ENCODE data around the gene KCNMB1.

The KCNMB1 gene

DNA sequence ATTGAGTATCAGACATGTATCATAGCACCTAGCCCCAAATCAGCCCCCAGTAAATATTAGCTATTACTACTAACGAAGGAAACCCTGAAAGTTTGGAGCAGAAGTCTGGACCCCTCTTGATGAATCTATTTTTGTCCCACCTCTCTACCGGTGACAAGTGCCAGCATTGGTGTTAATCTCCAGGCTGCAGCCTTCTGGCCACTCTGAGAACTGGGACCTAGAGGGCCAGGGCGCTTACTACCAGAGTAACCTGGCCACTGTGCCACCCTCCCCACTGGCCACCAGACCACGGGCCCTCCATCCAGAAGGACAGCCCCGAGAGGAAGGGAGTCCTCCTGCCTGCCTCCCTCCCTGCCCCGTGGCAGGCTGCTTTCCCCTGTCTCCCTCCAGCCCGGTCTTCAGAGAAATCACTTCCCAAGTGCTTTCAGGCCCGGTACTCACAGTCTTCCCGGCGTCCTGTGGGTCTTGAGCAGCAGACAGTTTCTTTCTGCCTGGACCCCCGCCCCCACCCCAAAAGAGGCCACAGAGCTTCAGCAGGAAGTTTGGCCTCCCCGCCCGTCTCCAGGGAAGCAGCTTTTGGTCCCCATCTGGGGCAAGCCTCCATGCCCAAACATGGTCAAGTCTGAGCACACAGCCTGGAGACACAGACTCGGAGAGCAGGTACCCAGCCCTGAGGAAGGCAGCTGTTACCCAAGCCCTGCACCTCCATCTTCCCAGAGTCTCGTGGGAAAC lies at the start of gene KCNMB1:
KCNMB1 (minus strand) TSS at position 550 of the 732 bp plus-strand sequence. CDS start 3,920 bp downstream, outside the sequence.
- Histone ChIP-seq H3K4me3 (ENCODE audit: low read depth in 1 of 2, low read length in 2 of 2) (peak within 1 kb of the TSS; percentile 55 to 61), H3K36me3 (ENCODE audit: control insufficient read depth in 1 of 2, insufficient read depth in 2 of 2, low read length in 2 of 2) (no peaks in the 10 kb centered on the region), H3K27ac (ENCODE audit: low read length) (peak within 1 kb of the TSS; percentile 75), H3K27me3 (ENCODE audit: low read depth, low read length) (no peaks in the 10 kb centered on the region), H3K4me1 (ENCODE audit: control insufficient read depth in 1 of 2, insufficient read depth in 2 of 2, low read length in 2 of 2) (peaks cover 0 to 15% of the 10 kb centered on the region in 2 donors), H3K9me3 (ENCODE audit: control insufficient read depth in 1 of 2, low read length in 2 of 2) (no peaks in the 10 kb centered on the region)

GRCh38 chr5:170438581-170438980 lies 49.4 kb upstream of the KCNMB1 start:
- no peak overlapping the region for H3K27ac ChIP-seq (ENCODE audit: low read length)
- no peaks in the 10 kb centered on the region for H3K9me3 ChIP-seq (ENCODE audit: control insufficient read depth in 1 of 2, low read length in 2 of 2)
- no peaks in the 10 kb centered on the region for H3K36me3 ChIP-seq (ENCODE audit: control insufficient read depth in 1 of 2, insufficient read depth in 2 of 2, low read length in 2 of 2)
- no peaks in the 10 kb centered on the region for H3K4me1 ChIP-seq (ENCODE audit: control insufficient read depth in 1 of 2, insufficient read depth in 2 of 2, low read length in 2 of 2)
- H3K27me3 ChIP-seq (ENCODE audit: low read depth, low read length) = no peaks in the 10 kb centered on the region
- H3K4me3 ChIP-seq (ENCODE audit: low read depth in 1 of 2, low read length in 2 of 2) = no peak overlapping the region

- Histone ChIP-seq H3K36me3 (ENCODE audit: control insufficient read depth in 1 of 2, insufficient read depth in 2 of 2, low read length in 2 of 2) (no peaks in the 10 kb centered on the region), H3K4me3 (ENCODE audit: low read depth in 1 of 2, low read length in 2 of 2) (no peak overlapping the region)
Observed at GRCh38 chr5:170437621-170438375, 48.6 kb upstream of the KCNMB1 start.

GRCh38 chr5:170436335-170436734 lies 47.2 kb upstream of the KCNMB1 start:
- Histone ChIP-seq H3K9me3 (ENCODE audit: control insufficient read depth in 1 of 2, low read length in 2 of 2) (no peaks in the 10 kb centered on the region), H3K27ac (ENCODE audit: low read length) (no peak overlapping the region), H3K27me3 (ENCODE audit: low read depth, low read length) (no peaks in the 10 kb centered on the region), H3K36me3 (ENCODE audit: control insufficient read depth in 1 of 2, insufficient read depth in 2 of 2, low read length in 2 of 2) (no peaks in the 10 kb centered on the region), H3K4me1 (ENCODE audit: control insufficient read depth in 1 of 2, insufficient read depth in 2 of 2, low read length in 2 of 2) (no peaks in the 10 kb centered on the region), H3K4me3 (ENCODE audit: low read depth in 1 of 2, low read length in 2 of 2) (no peak overlapping the region)

More at GRCh38 chr5:170437621-170438375, 48.6 kb upstream of the KCNMB1 start:
- Histone ChIP-seq H3K9me3 (ENCODE audit: control insufficient read depth in 1 of 2, low read length in 2 of 2) (no peaks in the 10 kb centered on the region), H3K27me3 (ENCODE audit: low read depth, low read length) (no peaks in the 10 kb centered on the region), H3K4me1 (ENCODE audit: control insufficient read depth in 1 of 2, insufficient read depth in 2 of 2, low read length in 2 of 2) (no peaks in the 10 kb centered on the region), H3K27ac (ENCODE audit: low read length) (no peak overlapping the region)

DNA sequence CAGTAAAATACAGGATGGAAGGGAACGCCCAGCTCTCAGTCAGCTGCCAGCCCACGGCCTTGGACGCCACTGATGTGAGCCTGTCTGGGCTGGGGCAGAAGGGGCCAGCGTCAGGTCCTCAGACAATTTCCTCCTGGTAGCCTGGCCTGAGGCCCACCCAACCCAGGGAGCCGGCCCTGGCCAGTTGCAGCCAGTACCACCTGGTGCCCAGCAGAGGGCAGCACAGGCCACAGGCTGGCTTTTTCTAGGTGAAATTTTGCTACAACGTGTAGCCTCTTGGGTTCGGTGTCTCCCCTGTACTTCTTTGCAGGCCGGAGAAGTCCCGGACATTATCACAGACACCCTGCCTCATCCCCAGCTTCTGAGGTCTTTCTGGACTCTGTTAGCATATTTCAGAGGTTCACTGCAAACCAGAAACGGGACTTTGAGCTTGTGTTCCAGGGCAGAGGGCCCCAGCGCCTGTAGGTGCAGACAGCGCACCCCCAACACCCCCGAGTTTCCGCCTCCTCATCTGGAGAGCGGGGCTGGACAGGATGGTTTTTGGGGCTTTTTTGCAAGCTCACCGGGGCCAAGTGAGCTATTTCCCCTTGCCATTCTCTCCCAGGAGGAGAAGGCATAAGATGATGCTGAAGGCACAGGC lies 45.9 kb upstream of the KCNMB1 start:
- Histone ChIP-seq H3K4me3 (ENCODE audit: low read depth in 1 of 2, low read length in 2 of 2) (no peak overlapping the region), H3K36me3 (ENCODE audit: control insufficient read depth in 1 of 2, insufficient read depth in 2 of 2, low read length in 2 of 2) (no peaks in the 10 kb centered on the region), H3K4me1 (ENCODE audit: control insufficient read depth in 1 of 2, insufficient read depth in 2 of 2, low read length in 2 of 2) (no peaks in the 10 kb centered on the region), H3K27me3 (ENCODE audit: low read depth, low read length) (no peaks in the 10 kb centered on the region), H3K9me3 (ENCODE audit: control insufficient read depth in 1 of 2, low read length in 2 of 2) (no peaks in the 10 kb centered on the region), H3K27ac (ENCODE audit: low read length) (no peak overlapping the region)

- Histone ChIP-seq H3K27me3 (ENCODE audit: low read depth, low read length) (no peaks in the 10 kb centered on the region), H3K4me1 (ENCODE audit: control insufficient read depth in 1 of 2, insufficient read depth in 2 of 2, low read length in 2 of 2) (no peaks in the 10 kb centered on the region), H3K27ac (ENCODE audit: low read length) (no peak overlapping the region), H3K36me3 (ENCODE audit: control insufficient read depth in 1 of 2, insufficient read depth in 2 of 2, low read length in 2 of 2) (no peaks in the 10 kb centered on the region), H3K9me3 (ENCODE audit: control insufficient read depth in 1 of 2, low read length in 2 of 2) (no peaks in the 10 kb centered on the region), H3K4me3 (ENCODE audit: low read depth in 1 of 2, low read length in 2 of 2) (no peak overlapping the region)
Observed at GRCh38 chr5:170432669-170433068, 43.5 kb upstream of the KCNMB1 start.

DNA sequence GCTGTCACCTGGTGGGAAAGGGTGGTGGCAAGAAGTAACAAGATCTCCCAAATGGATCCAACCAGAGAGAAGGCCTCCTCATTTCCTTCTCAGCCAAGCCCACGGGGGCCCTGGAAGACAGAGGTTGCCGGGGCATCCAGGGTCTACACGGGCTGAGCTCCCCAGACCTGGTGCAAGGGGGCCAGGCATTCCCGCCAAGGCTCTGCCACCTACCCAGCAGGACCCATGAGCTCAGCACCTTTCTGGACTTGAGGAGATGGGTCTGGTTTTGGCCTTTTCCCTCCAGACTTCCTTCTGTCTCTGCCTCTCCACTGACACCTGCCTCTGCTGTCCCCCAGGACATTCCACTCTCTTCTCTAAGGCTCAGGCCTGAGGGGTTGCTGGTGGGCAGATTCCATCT lies 42.4 kb upstream of the KCNMB1 start:
- no peaks in the 10 kb centered on the region for H3K36me3 ChIP-seq (ENCODE audit: control insufficient read depth in 1 of 2, insufficient read depth in 2 of 2, low read length in 2 of 2)
- no peaks in the 10 kb centered on the region for H3K27me3 ChIP-seq (ENCODE audit: low read depth, low read length)
- no peak overlapping the region for H3K27ac ChIP-seq (ENCODE audit: low read length)
- no peaks in the 10 kb centered on the region for H3K4me1 ChIP-seq (ENCODE audit: control insufficient read depth in 1 of 2, insufficient read depth in 2 of 2, low read length in 2 of 2)
- H3K9me3 ChIP-seq (ENCODE audit: control insufficient read depth in 1 of 2, low read length in 2 of 2) = no peaks in the 10 kb centered on the region
- no peak overlapping the region for H3K4me3 ChIP-seq (ENCODE audit: low read depth in 1 of 2, low read length in 2 of 2)

DNA sequence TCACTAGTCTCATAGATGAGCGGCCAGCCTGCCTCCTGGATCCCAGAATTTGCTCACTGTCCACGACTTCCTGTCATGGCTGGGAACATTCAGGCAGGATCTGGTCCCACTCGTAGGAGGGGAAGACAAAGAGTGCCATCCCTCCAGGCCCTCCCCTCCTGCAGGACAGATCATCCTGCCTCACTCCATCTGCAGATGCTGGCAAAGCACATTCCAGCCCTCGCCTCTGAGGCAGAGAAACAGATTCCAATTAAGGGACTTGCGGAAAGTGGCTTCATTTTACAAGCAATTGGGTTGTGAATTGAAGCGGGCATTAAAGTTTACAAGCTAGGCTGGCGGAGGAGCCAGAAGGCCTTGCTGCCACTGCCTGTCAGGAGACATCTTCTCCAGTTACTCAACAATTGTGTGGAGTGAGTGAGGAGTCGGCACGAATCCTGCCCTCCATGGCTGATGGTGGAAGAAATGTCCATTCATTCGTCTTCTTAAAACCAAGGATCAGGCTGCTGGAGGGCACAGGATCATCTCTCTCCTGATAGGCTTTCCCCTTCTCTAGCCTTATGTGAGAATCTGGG lies 41.8 kb upstream of the KCNMB1 start:
- Histone ChIP-seq H3K27me3 (ENCODE audit: low read depth, low read length) (no peaks in the 10 kb centered on the region), H3K4me1 (ENCODE audit: control insufficient read depth in 1 of 2, insufficient read depth in 2 of 2, low read length in 2 of 2) (no peaks in the 10 kb centered on the region), H3K27ac (ENCODE audit: low read length) (no peak overlapping the region), H3K4me3 (ENCODE audit: low read depth in 1 of 2, low read length in 2 of 2) (no peak overlapping the region), H3K9me3 (ENCODE audit: control insufficient read depth in 1 of 2, low read length in 2 of 2) (no peaks in the 10 kb centered on the region), H3K36me3 (ENCODE audit: control insufficient read depth in 1 of 2, insufficient read depth in 2 of 2, low read length in 2 of 2) (no peaks in the 10 kb centered on the region)

- Histone ChIP-seq H3K9me3 (ENCODE audit: control insufficient read depth in 1 of 2, low read length in 2 of 2) (no peaks in the 10 kb centered on the region), H3K27me3 (ENCODE audit: low read depth, low read length) (no peaks in the 10 kb centered on the region), H3K4me3 (ENCODE audit: low read depth in 1 of 2, low read length in 2 of 2) (no peak overlapping the region), H3K4me1 (ENCODE audit: control insufficient read depth in 1 of 2, insufficient read depth in 2 of 2, low read length in 2 of 2) (no peaks in the 10 kb centered on the region), H3K36me3 (ENCODE audit: control insufficient read depth in 1 of 2, insufficient read depth in 2 of 2, low read length in 2 of 2) (no peaks in the 10 kb centered on the region), H3K27ac (ENCODE audit: low read length) (no peak overlapping the region)
Observed at GRCh38 chr5:170430256-170430655, 41.1 kb upstream of the KCNMB1 start.

DNA sequence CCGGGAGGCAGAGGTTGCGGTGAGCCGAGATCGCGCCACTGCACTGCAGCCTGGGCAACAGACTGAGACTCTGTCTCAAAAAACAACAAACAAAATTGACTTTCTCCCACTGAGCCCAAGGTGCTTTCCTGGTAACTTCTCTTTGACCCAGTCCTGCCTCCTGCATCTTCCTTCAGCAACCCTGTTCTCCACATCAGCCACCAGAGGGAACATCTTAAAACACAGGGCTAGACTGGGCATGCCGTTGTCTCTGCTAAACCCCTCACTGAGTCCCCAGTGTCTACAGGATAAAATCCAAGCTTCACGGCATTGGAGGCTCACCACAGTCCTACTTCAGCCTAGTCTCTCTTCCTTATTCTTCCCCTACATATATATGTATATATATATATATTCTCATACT lies 39.8 kb upstream of the KCNMB1 start:
- H3K36me3 ChIP-seq (ENCODE audit: control insufficient read depth in 1 of 2, insufficient read depth in 2 of 2, low read length in 2 of 2) = no peaks in the 10 kb centered on the region
- H3K27me3 ChIP-seq (ENCODE audit: low read depth, low read length) = no peaks in the 10 kb centered on the region
- H3K27ac ChIP-seq (ENCODE audit: low read length) = no peak overlapping the region
- no peaks in the 10 kb centered on the region for H3K9me3 ChIP-seq (ENCODE audit: control insufficient read depth in 1 of 2, low read length in 2 of 2)
- H3K4me1 ChIP-seq (ENCODE audit: control insufficient read depth in 1 of 2, insufficient read depth in 2 of 2, low read length in 2 of 2) = no peaks in the 10 kb centered on the region
- H3K4me3 ChIP-seq (ENCODE audit: low read depth in 1 of 2, low read length in 2 of 2) = no peak overlapping the region

DNA sequence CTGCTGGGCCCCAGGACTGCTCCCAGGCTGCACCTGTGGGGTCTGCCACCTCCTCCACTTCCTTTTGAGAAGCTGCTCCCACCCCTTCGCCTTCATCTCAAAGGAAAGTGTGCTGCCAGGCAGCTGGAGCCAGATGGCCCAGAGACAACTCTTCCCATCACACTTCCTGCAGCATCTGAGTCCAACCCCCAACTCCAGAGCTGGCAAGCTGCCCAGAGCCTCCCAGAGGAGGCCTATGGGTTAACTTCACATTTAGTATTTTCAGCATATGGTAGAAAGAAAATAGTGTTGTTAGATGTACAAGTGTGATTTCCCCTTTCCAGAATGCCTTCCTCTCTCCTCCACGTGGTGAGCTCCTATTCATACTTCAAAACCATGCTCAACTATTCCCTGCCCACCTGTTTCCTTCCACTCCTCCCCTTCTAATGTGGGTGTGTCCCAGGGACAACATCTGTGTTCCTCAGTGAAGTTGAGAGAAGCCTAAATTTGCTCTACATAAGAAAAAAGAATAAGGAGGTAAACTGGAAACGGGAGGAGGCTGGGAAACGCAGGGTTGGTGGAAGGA lies 38.6 kb upstream of the KCNMB1 start:
- H3K27ac ChIP-seq (ENCODE audit: low read length) = no peak overlapping the region
- no peaks in the 10 kb centered on the region for H3K4me1 ChIP-seq (ENCODE audit: control insufficient read depth in 1 of 2, insufficient read depth in 2 of 2, low read length in 2 of 2)
- no peaks in the 10 kb centered on the region for H3K9me3 ChIP-seq (ENCODE audit: control insufficient read depth in 1 of 2, low read length in 2 of 2)
- no peak overlapping the region for H3K4me3 ChIP-seq (ENCODE audit: low read depth in 1 of 2, low read length in 2 of 2)
- no peaks in the 10 kb centered on the region for H3K27me3 ChIP-seq (ENCODE audit: low read depth, low read length)
- no peaks in the 10 kb centered on the region for H3K36me3 ChIP-seq (ENCODE audit: control insufficient read depth in 1 of 2, insufficient read depth in 2 of 2, low read length in 2 of 2)

Data from muscle layer of duodenum (tissue), 2 donors.